Measurements from ENCODE around the gene SGSM1. TPM values are rescaled to one million over a fixed set of nuclear protein-coding genes. Genes with fewer than 3 reads are reported as not detected.
A peak's percentile ranks its signal among the peaks of the same experiment; 100 is the strongest.

Gene SGSM1
- total RNA-seq, 1 experiment from 2014 or later, result not detected

GRCh38 chr22:24969560-24970301 lies 163.7 kb downstream of the SGSM1 start:
- H3K9me3 ChIP-seq, result no peaks in the 10 kb centered on the region
- H3K27me3 ChIP-seq, result no peaks in the 10 kb centered on the region
- DNase-seq, result peak; percentile 83
- no peak overlapping the region for H3K4me3 ChIP-seq
- H3K36me3 ChIP-seq, result peaks cover 10% of the 10 kb centered on the region

GRCh38 chr22:24972369-24972768 lies 166.4 kb downstream of the SGSM1 start:
- Histone ChIP-seq H3K36me3 (peaks cover 2% of the 10 kb centered on the region), H3K4me3 (no peak overlapping the region), H3K27me3 (no peaks in the 10 kb centered on the region), H3K9me3 (no peaks in the 10 kb centered on the region)
- no peak for DNase-seq

- Histone ChIP-seq H3K27me3 (no peaks in the 10 kb centered on the region), H3K36me3 (peaks cover 2% of the 10 kb centered on the region), H3K4me3 (no peak overlapping the region), H3K9me3 (no peaks in the 10 kb centered on the region)
- no peak for DNase-seq
Observed at GRCh38 chr22:24973872-24974271, 167.9 kb downstream of the SGSM1 start.

- H3K36me3 ChIP-seq, result peaks cover 2% of the 10 kb centered on the region
- no peaks in the 10 kb centered on the region for H3K27me3 ChIP-seq
- DNase-seq, result no peak
- H3K9me3 ChIP-seq, result no peaks in the 10 kb centered on the region
- H3K4me3 ChIP-seq, result no peak overlapping the region
Observed at GRCh38 chr22:24975125-24975640, 169.2 kb downstream of the SGSM1 start.

- Histone ChIP-seq H3K27me3 (no peaks in the 10 kb centered on the region), H3K4me3 (no peak overlapping the region), H3K36me3 (peaks cover 4% of the 10 kb centered on the region), H3K9me3 (no peaks in the 10 kb centered on the region)
- peak; percentile 50 for DNase-seq
Observed at GRCh38 chr22:24975813-24976341, 169.9 kb downstream of the SGSM1 start.

- H3K36me3 ChIP-seq, result peaks cover 2% of the 10 kb centered on the region
- DNase-seq, result no peak
- H3K9me3 ChIP-seq, result no peaks in the 10 kb centered on the region
- no peaks in the 10 kb centered on the region for H3K27me3 ChIP-seq
- H3K4me3 ChIP-seq, result no peak overlapping the region
Observed at GRCh38 chr22:24976442-24977218, 170.6 kb downstream of the SGSM1 start.

Other genes with a start within 250 kb of the SGSM1 start
- gene LRRC75B, start 213.1 kb upstream of the SGSM1 start, total RNA-seq (2014; rRNA removed; shearing (Covaris generic); ENCODE audit: low replicate concordance), result 5.9 TPM in 1 of 2 replicates, not detected in the other
- gene GGT1, start 203.0 kb upstream of the SGSM1 start, total RNA-seq (2014; rRNA removed; shearing (Covaris generic); ENCODE audit: low replicate concordance), result 2.2 TPM in 1 of 2 replicates, not detected in the other
- gene PIWIL3, start 31.5 kb upstream of the SGSM1 start, total RNA-seq (2014; rRNA removed; shearing (Covaris generic); ENCODE audit: low replicate concordance), result not detected in 2 replicates
- gene LHFPL7, start 140.5 kb downstream of the SGSM1 start, total RNA-seq (2014; rRNA removed; shearing (Covaris generic); ENCODE audit: low replicate concordance), result not detected in 2 replicates
- 7.5 and 10.2 TPM in 2 replicates for gene KIAA1671, start 146.5 kb downstream of the SGSM1 start, total RNA-seq (2014; rRNA removed; shearing (Covaris generic); ENCODE audit: low replicate concordance)

All from MG63 (cell line).